Neural progenitor cell (in vitro differentiated cells): ENCODE measurements around the gene TMEM53.

Source experiments
- EZH2 ChIP-seq: fragments of 200-600 bp; sonication (generic); IDR thresholded peaks from 2 replicates; pipeline ENCODE4 v1.6.1; 2017; ENCODE audit warnings: antibody characterized with exemption, mild to moderate bottlenecking, moderate library complexity
- EZH2phosphoT487 ChIP-seq: fragments of 200-600 bp; sonication (generic); IDR thresholded peaks from 2 replicates; pipeline ENCODE4 v1.6.1; 2017; ENCODE audit warnings: antibody characterized with exemption
- TF ChIP-seq, protein P1 (sequence below): fragments of 200-600 bp; sonication (generic); IDR thresholded peaks from 2 replicates; pipeline ENCODE4 v1.5.1; 2017; ENCODE audit warnings: antibody characterized with exemption, mild to moderate bottlenecking

DNA sequence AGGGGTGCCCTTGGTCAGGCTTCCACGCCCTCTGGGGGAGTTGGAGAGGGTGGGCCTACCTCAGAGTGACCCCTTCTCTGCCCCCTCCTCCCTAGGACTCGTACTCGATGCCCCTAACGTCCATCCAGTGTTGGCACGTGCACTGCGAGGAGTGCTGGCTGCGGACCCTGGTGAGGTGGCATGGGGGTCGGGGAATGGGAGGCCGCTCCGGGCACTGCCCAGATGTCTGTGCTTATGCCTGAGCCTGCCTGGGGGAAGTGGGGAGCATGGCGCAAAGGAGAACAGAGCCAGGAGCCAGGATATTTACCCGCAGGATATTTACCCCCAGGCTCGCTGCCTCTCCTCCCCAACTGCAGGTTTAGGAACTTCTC is 24.5 kb downstream of the TMEM53 start:
- TF ChIP-seq, protein P1, sequence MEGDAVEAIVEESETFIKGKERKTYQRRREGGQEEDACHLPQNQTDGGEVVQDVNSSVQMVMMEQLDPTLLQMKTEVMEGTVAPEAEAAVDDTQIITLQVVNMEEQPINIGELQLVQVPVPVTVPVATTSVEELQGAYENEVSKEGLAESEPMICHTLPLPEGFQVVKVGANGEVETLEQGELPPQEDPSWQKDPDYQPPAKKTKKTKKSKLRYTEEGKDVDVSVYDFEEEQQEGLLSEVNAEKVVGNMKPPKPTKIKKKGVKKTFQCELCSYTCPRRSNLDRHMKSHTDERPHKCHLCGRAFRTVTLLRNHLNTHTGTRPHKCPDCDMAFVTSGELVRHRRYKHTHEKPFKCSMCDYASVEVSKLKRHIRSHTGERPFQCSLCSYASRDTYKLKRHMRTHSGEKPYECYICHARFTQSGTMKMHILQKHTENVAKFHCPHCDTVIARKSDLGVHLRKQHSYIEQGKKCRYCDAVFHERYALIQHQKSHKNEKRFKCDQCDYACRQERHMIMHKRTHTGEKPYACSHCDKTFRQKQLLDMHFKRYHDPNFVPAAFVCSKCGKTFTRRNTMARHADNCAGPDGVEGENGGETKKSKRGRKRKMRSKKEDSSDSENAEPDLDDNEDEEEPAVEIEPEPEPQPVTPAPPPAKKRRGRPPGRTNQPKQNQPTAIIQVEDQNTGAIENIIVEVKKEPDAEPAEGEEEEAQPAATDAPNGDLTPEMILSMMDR = no peak
- TF ChIP-seq EZH2 = no peak
- no peak for TF ChIP-seq EZH2phosphoT487
